NCI-H748 treated with DMSO at 0.1 percent for 48 hours (cell line): ENCODE data around the gene BCL2L13.
"Not testable (repeated sequence)": the region's sequence is repeated elsewhere in the genome, so short reads cannot be mapped to it uniquely, and the experiment has no call there.

Experiments
- DNase-seq: peaks from one replicate; lab custom pipeline; 2025; lab: John Stamatoyannopoulos, UW

The BCL2L13 gene

GRCh38 chr22:17695986-17696385, 57.4 kb downstream of the BCL2L13 start:
- no peak for DNase-seq

- not testable (repeated sequence) for DNase-seq
These were observed 58.6 kb downstream of the BCL2L13 start for GRCh38 chr22:17697196-17697595.

- not testable (repeated sequence) for DNase-seq
These were observed 59.7 kb downstream of the BCL2L13 start for GRCh38 chr22:17698276-17698675.

GRCh38 chr22:17698948-17699347, 60.4 kb downstream of the BCL2L13 start:
- DNase-seq: no peak

- DNase-seq: no peak
These were observed 61.3 kb downstream of the BCL2L13 start for GRCh38 chr22:17699696-17700340.

- DNase-seq: no peak
These were observed 62.2 kb downstream of the BCL2L13 start for GRCh38 chr22:17700778-17701177.

GRCh38 chr22:17703811-17704210, 65.3 kb downstream of the BCL2L13 start:
- DNase-seq: no peak

GRCh38 chr22:17705546-17705945, 67.0 kb downstream of the BCL2L13 start:
- no peak for DNase-seq

GRCh38 chr22:17705951-17706900, 67.7 kb downstream of the BCL2L13 start:
- DNase-seq: no peak

- DNase-seq: no peak
These were observed 68.4 kb downstream of the BCL2L13 start for GRCh38 chr22:17706947-17707346.

- DNase-seq: no peak
These were observed 69.0 kb downstream of the BCL2L13 start for GRCh38 chr22:17707526-17707925.

GRCh38 chr22:17710023-17710422, 71.5 kb downstream of the BCL2L13 start:
- DNase-seq: no peak

- DNase-seq: no peak
These were observed 73.9 kb downstream of the BCL2L13 start for GRCh38 chr22:17712441-17712840.

GRCh38 chr22:17716529-17716928, 78.0 kb downstream of the BCL2L13 start:
- no peak for DNase-seq

GRCh38 chr22:17717708-17718107, 79.2 kb downstream of the BCL2L13 start:
- no peak for DNase-seq

GRCh38 chr22:17719911-17720310, 81.4 kb downstream of the BCL2L13 start:
- DNase-seq: no peak

GRCh38 chr22:17724241-17724640, 85.7 kb downstream of the BCL2L13 start:
- DNase-seq: no peak

GRCh38 chr22:17724678-17725499, 86.3 kb downstream of the BCL2L13 start:
- DNase-seq: no peak

- DNase-seq: no peak
These were observed 86.9 kb downstream of the BCL2L13 start for GRCh38 chr22:17725500-17725796.

- no peak for DNase-seq
These were observed 87.7 kb downstream of the BCL2L13 start for GRCh38 chr22:17726006-17726927.
